ENCODE data around the gene OS9. TPM values are rescaled to one million over a fixed set of nuclear protein-coding genes. Genes with fewer than 3 reads are reported as not detected.

OS9 gene
- total and polyA plus RNA-seq, 2 of the 4 experiments (the other 2 are of a cell fraction): 159 to 272 TPM

- ATAC-seq (ENCODE audit: low read depth) (no peak), DNase-seq (no peak)
- H4K20me1 ChIP-seq (ENCODE audit: insufficient read depth, low read length): no peaks in the 10 kb centered on the region; the same call in 1 of the 2 replicates
- no peak overlapping the region for H2BK20ac ChIP-seq (ENCODE audit: low read depth, low read length)
- no peak overlapping the region for H3K23ac ChIP-seq (ENCODE audit: low read depth, low read length)
- H3K9me1 ChIP-seq (ENCODE audit: insufficient read depth, low read length): peaks cover 2% of the 10 kb centered on the region; the same call in 1 of the 2 replicates
- peaks cover 24% of the 10 kb centered on the region for H3K27me3 ChIP-seq (ENCODE audit: control insufficient read depth, insufficient read depth, low read length)
- H4K91ac ChIP-seq (ENCODE audit: insufficient read depth, low read depth, low read length): no peak overlapping the region
- no peak overlapping the region for H2BK5ac ChIP-seq (ENCODE audit: low read depth, low read length, poor library complexity, severe bottlenecking)
- H3K4ac ChIP-seq (ENCODE audit: low read depth, low read length): no peak overlapping the region
- no peaks in the 10 kb centered on the region for H3K79me1 ChIP-seq (ENCODE audit: low read depth in 1 of 2, low read length in 2 of 2)
- no peak overlapping the region for H2BK120ac ChIP-seq (ENCODE audit: low read depth, low read length)
- no peak overlapping the region for H3K9ac ChIP-seq (ENCODE audit: low read depth, low read length)
- no peak overlapping the region for H2AFZ ChIP-seq (replicated peaks; ENCODE audit: low read length, poor library complexity)
- dilution Hi-C loops (cut with HindIII; ENCODE audit: low sequenced_read_pairs, unreplicated experiment) (no loop called here), in situ Hi-C loops (cut with MboI; ENCODE audit: low sequenced_read_pairs) (no loop called here), intact Hi-C loops (cut with micrococcal nuclease) (no loop called here)
- H2AK9ac ChIP-seq (replicated peaks; ENCODE audit: low read depth, low read length, poor library complexity): no peak overlapping the region
- CTCF ChIA-PET: interaction anchor here (0.7 kb wide), 1 partner anchor 16 kb away, joined by 3 read pairs; no protein-coding TSS in a partner anchor
- no peak overlapping the region for H3K4me3 ChIP-seq (ENCODE audit: insufficient read depth, low read depth, low read length)
- H4K8ac ChIP-seq (ENCODE audit: low read depth in 2 of 2, low read length in 2 of 2): no peak overlapping the region
- 88% methylated on average over 1 of the region's 3 CpGs; no CpG with 5 or more reads in 1 of the 2 experiments for whole genome bisulfite sequencing, 2 experiments (ENCODE audit: extremely low coverage in 2 of 2, insufficient read length in 1 of 2)
- no peaks in the 10 kb centered on the region for H3K9me3 ChIP-seq (ENCODE audit: control insufficient read depth, insufficient read depth, low read length)
- H3K4me1 ChIP-seq (ENCODE audit: control insufficient read depth, insufficient read depth, low read length): peaks cover 2% of the 10 kb centered on the region; the same call in 1 of the 2 replicates
- no peak overlapping the region for H3K56ac ChIP-seq (ENCODE audit: extremely low read depth, insufficient read depth, low read length)
- H2BK15ac ChIP-seq (ENCODE audit: low read depth, low read length): no peak overlapping the region
- TF ChIP-seq FOS (IDR thresholded peaks at IDR 0.05; ENCODE audit: low read depth, low read length): no peak
- no peak for TF ChIP-seq ELK1 (IDR thresholded peaks at IDR 0.05; ENCODE audit: borderline replicate concordance, low read depth, low read length)
- no peak for TF ChIP-seq MAZ (IDR thresholded peaks at IDR 0.05; ENCODE audit: borderline replicate concordance, low read depth, low read length)
- TF ChIP-seq MAFK (IDR thresholded peaks at IDR 0.05; ENCODE audit: low read depth, low read length): no peak
- peak; percentile 35; the same call in 1 of the 2 replicates for TF ChIP-seq CTCF (conservative IDR thresholded peaks at IDR 0.05; ENCODE audit: low read depth, low read length)
- TF ChIP-seq NFE2L2 (IDR thresholded peaks at IDR 0.05; ENCODE audit: low read depth, low read length): no peak
- no peak for TF ChIP-seq RCOR1 (IDR thresholded peaks at IDR 0.05; ENCODE audit: insufficient replicate concordance, low read length)
- TF ChIP-seq CHD1 (IDR thresholded peaks at IDR 0.05; ENCODE audit: low read depth, low read length): no peak
- TF ChIP-seq SMC3 (IDR thresholded peaks at IDR 0.05; ENCODE audit: low read depth, low read length): no peak
- H2AK5ac ChIP-seq (ENCODE audit: low read depth, low read length): no peak overlapping the region
- POLR2A ChIA-PET (ENCODE audit: unreplicated experiment): no interaction called here
- H4K5ac ChIP-seq (ENCODE audit: low read depth, low read length): no peak overlapping the region
- H3K27ac ChIP-seq (ENCODE audit: insufficient read depth, low read length): no peak overlapping the region
- no peak overlapping the region for H3K14ac ChIP-seq (replicated peaks; ENCODE audit: low read depth, low read length)
- H3K18ac ChIP-seq (ENCODE audit: low read depth, low read length): no peak overlapping the region
- H3K4me2 ChIP-seq (ENCODE audit: low read depth, low read length): no peak overlapping the region
- peaks cover 9% of the 10 kb centered on the region for H3K36me3 ChIP-seq (ENCODE audit: control insufficient read depth, insufficient read depth, low read length)
- no TSS peak for BruUV-seq (replicated peaks)
These were observed 65.5 kb downstream of the OS9 start for GRCh38 chr12:57759360-57759980.

All from IMR-90 (cell line).